Fibroblast of mammary gland (primary cell): ENCODE results near the gene SLIT1.

Source experiments
- DNase-seq: peaks from one replicate; pipeline ENCODE4 v3.0.0-alpha.2; 2010; ENCODE audit warnings: low read depth
- H3K4me3 ChIP-seq: 2 replicates; pipeline ENCODE4 v1.5.1; 2011; ENCODE audit warnings: low read depth, mild to moderate bottlenecking, low read length, moderate library complexity; ENCODE audit not compliant: control insufficient read depth
- CTCF ChIP-seq: conservative IDR thresholded peaks from 2 replicates; pipeline ENCODE4 v1.5.1; 2011; ENCODE audit warnings: low read depth, low read length, inconsistent platforms; ENCODE audit not compliant: control insufficient read depth, insufficient read depth

SLIT1 gene

GRCh38 chr10:97067716-97068391, 117.9 kb downstream of the SLIT1 start:
- no peak for DNase-seq
- H3K4me3 ChIP-seq = no peak overlapping the region
- TF ChIP-seq CTCF = no peak

GRCh38 chr10:97066877-97067555, 118.7 kb downstream of the SLIT1 start:
- DNase-seq = no peak
- no peak overlapping the region for H3K4me3 ChIP-seq
- TF ChIP-seq CTCF = no peak

GRCh38 chr10:97065686-97066660, 119.8 kb downstream of the SLIT1 start:
- DNase-seq = no peak
- no peak for TF ChIP-seq CTCF

GRCh38 chr10:97065128-97065527, 120.6 kb downstream of the SLIT1 start:
- H3K4me3 ChIP-seq = no peak overlapping the region
- no peak for TF ChIP-seq CTCF
- DNase-seq = no peak

More at GRCh38 chr10:97065686-97066660, 119.8 kb downstream of the SLIT1 start:
- H3K4me3 ChIP-seq = no peak overlapping the region

GRCh38 chr10:97063983-97064837, 121.5 kb downstream of the SLIT1 start:
- no peak for DNase-seq
- TF ChIP-seq CTCF = no peak

More at GRCh38 chr10:97063983-97064837, 121.5 kb downstream of the SLIT1 start:
- no peak overlapping the region for H3K4me3 ChIP-seq
